ENCODE data around the gene AHI1.

AHI1 gene

DNA sequence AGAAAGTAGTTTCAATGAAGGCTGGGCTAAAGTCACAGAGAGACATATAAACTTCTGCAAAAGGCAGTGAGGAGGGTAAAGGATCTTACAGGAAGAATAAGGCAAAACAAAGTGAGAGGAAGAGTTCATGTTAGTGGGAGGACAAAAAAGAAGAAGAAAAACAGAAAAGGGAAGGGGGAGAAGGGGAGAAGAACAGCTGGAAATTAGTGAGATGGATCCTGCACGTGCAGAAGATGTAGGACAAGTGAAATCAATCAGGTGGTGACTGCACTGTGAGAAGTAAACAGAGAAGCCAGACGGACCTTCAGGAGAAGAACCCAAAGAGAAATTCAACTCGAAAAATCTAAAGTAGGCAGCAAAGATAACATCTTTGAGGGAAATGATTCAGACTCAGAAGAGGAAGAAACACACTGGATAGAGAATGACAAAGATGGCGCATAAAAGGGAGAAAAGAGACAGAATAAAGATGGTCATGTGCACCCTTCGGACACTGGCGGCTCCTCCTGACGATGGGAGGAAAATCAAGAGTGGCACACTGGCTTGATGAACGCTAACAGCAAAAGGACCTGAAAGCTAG lies 210.5 kb downstream of the AHI1 start:
- DNase-seq, result no peak

DNA sequence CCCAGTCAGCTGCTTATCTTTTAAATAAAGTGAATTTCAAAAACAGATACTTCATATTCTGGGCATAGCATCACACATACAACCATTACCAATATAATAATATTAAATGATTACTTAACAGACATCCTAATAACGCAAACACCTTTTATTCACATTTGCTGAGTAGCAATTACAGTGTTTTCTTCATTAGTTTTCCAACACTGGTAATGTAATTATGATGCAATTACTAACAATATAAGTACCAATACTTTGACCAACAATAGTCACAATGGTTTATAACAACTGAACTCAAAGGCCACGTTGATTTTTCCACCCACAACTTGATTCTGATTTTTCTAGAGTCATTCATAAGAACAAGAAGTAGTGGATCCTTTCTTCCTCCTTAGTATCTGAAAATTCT lies 212.4 kb downstream of the AHI1 start:
- no peak for DNase-seq

DNA sequence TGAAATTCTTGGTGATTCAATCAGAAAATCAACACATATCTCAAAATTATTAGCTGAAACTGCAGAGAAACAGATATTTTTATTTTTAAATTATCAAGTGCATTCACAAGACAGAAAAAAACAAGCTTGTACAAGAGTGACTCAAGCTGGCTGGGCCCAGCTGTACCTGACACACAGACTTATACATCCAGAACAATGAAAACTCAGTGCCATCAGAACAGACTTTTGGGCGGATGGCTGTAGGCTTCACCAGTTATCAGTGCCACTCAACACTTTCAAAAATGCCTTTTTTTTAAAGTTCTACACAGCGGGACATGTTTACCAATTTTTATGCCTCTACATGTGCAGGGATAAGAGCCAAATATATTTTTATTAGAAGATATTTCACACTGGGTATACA lies 213.6 kb downstream of the AHI1 start:
- no peak for DNase-seq

DNA sequence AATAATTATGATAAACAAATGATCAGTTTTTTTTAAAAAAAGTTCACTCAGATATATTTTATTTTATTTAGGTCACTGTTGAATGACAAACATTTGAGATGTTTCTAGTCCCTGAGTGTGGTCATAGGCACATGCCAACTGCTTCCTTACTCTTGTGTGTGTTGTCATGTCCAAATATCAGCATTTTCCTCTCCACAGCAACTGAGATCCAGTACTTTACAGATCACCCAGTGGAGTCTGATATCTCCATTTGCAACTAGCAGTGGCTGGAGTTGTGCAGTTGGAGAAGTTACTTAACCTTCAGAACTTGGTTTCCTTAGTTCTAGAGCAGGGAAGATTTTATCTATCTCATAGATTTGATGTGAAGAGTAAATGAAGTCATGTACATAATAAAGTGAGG lies 215.1 kb downstream of the AHI1 start:
- no peak for DNase-seq

DNA sequence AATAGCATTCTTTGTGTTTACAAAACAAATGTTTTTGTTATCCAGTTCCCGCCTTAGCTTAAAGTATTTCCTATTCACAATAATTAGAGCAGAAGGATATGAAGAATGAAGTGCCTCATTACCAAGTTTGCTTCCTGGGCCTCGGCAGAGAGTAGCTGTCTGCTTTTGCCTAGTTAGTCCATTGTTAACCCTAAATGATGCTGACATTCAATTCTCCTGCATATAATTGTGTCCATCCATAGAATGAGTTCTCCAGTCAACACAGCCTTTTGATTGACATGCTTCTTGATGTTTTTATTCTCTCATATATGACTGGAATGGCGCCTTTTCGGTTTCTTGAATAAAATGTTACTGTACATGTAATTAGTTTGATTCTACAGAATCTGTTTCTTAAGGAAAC lies 215.6 kb downstream of the AHI1 start:
- no peak for DNase-seq

DNA sequence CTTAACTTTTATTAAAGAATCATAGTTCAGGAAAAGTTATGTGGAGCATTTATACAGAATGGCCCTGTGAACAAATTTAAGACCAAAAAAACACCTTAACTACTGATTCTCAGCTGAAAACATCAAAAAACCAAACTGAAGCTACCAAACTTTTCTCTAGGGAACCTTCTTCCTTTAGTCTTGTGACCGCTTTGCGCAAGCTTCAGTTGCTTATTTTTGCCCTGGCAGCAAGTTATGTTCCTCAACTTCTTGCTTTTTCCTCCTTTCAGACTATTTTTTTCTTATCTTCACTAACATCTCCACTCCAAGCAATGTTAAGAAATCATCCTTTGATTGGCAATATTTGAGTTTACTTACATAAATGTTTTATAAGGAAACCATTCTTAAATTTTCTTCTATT lies 216.3 kb downstream of the AHI1 start:
- DNase-seq, result no peak

GRCh38 chr6:135280375-135281136 lies 217.0 kb downstream of the AHI1 start:
- no peak for DNase-seq

DNA sequence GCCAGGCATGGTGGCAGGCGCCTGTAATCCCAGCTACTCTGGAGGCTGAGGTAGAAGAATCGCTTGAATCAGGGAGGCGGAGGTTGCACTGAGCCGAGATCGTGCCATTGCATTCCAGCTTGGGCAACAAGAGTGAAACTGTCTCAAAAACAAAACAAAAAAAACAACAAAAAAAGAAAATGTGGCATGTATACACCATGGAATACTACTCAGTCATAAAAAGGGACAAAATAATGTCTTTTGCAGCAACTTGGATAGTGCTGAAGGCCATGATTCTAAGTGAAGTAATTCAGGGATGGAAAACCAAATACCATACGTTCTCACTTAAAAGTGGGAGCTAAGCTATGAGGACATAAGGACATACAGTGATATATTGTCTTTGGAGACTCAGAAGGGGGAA lies 220.1 kb downstream of the AHI1 start:
- no peak for DNase-seq

- DNase-seq, result no peak
Measured at GRCh38 chr6:135274561-135275293, 222.8 kb downstream of the AHI1 start.

- DNase-seq, result no peak
Measured at GRCh38 chr6:135271626-135272025, 225.9 kb downstream of the AHI1 start.

- DNase-seq, result no peak
Measured at GRCh38 chr6:135270676-135271536, 226.6 kb downstream of the AHI1 start.

DNA sequence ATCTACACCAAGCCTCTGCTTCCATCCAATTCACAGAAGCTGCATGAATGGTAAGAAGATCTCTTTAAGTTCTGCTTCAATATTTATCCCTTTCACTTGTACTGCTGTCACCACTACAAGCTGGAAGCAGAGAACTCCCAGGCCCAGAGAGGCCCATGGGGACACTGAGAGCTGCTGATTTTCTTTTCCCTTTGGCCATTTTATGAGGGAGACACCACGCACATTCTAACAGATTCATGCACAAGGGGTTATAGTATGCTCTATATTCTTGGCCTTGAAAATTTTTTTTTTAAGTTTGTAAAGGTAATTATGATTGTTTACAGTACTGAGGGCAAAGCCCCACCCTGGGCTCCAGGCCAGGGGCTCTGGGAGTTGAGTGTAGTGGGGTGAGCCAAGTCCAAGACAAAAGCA lies 228.1 kb downstream of the AHI1 start:
- DNase-seq, result no peak

DNA sequence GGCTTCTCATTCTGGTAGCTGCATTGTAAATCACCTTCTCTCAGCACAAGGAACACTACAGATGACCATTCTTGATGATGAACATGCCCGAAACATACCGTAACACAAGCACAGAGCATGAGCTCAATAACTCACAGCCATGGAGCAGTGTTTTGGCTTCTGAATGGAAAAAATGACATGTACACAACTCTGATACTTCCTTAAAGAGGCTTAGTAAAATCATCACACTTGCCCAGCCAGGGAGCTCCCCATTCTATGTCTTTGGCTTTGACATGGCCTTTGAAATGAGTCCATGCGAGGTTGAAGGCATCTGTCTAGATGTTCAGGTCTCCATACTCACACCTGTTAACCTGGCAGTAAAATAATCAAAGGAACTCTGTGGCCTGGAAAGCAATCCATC lies 228.8 kb downstream of the AHI1 start:
- DNase-seq, result no peak

- DNase-seq, result no peak
Measured at GRCh38 chr6:135268263-135268662, 229.3 kb downstream of the AHI1 start.

- DNase-seq, result no peak
Measured at GRCh38 chr6:135267085-135267484, 230.5 kb downstream of the AHI1 start.

DNA sequence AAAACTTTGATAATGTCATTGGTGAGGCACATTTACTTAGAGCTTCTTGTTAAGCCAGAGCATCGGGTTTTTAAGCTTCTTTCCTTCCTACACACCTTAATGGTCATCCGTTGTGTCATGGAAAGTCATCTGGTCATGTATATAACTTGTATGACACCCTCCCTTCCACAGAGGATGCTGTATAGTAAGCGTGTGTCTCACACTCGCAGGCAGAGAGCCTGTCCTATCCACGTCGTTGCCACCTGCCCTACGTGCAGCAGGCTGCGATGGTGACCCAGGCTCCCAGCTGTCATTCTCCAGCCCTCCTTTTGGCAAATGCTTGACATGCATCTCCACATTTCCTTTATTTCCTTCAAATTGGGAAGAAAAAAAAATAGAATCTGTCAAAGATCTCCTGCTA lies 230.9 kb downstream of the AHI1 start:
- no peak for DNase-seq

DNA sequence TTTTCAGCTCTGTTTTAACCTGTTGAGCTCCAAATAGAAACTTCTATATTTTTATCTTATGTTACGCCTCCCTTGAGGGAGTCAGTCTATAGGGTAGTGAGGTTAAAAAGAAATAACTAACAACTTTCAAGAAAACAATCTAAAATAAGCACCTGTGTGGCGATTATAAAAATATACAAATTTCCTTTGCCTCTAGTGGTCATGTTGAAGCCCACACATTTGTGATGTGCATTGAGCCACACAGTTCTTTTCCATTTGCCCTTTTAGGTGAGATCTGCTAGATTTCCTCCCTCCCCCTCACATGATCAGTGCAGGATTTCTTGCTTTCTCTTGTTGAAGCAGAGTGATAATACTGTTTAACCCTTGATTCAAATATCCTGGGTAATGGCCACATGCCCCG lies 232.3 kb downstream of the AHI1 start:
- DNase-seq, result no peak

- DNase-seq, result no peak
Measured at GRCh38 chr6:135261872-135262725, 235.4 kb downstream of the AHI1 start.

DNA sequence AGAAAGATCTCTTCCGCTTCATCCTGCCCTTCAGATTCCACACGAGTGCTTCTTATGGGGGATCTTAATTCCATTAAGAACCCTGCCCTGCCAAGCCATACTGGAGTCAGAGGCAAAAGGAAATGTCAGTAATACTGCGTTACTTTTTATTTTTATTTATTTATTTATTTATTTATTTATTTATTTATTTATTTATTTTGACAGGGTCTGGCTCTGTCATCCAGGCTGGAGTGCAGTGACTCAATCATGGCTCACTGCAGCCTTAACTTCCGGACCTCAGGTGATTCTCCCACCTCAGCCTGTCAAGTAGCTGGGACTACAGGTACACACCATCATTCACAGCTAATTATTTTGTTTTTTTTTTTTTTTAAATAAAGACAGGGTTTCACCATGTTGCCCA lies 236.9 kb downstream of the AHI1 start:
- no peak for DNase-seq

DNA sequence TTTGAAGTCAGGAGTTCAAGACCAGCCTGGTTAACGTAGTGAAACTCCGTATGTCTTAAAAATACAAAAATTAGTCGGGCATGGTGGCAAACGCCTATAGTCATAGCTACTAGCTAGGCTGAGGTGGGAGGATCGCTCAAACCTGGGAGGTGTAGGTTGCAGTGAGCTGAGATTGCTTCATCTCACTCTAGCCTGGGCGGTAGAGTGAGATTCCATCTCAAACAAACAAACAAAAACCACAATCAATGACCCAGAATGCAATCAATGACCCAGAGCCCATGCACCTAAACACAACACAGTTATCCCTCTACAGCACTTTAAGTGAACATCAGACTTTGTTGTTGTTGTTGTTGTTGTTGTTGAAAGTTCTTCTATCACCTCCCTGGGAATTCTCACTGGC lies 238.6 kb downstream of the AHI1 start:
- DNase-seq, result no peak

DNA sequence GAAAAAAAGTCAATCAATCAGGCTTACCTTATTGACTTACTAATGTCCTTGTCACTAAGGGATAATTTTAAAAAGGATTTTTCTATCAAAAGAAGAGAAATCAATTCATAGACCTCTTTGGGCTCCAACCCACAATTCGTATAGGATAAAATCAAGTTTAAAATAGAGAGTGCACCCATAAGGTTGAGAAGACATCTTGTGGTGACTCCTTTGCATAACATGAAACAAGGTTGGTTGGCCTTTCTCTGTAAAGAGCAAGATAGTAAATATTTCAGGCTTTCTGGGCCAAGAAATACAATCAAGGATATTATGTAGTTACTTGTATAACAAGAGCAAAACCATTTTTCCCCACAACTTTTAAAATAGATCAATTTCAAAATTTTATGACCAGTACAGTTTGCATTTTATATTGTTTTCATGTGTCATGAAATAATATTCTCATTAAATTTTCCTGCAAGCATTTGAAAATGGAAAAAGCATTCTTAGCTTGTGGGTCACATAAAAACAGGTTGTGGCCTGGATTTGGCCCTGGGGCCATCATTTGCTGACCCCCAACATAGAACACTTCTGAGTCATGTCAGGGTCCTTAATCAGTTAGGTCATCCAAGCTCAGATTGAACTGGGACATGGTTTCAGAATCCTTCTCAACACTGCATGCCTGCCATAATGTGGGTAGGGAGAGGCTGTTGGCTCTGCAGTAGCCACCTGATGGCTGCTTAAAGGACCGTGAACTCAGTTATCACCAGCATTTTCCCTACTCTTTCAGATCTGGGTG lies 239.7 kb downstream of the AHI1 start:
- no peak for DNase-seq

DNA sequence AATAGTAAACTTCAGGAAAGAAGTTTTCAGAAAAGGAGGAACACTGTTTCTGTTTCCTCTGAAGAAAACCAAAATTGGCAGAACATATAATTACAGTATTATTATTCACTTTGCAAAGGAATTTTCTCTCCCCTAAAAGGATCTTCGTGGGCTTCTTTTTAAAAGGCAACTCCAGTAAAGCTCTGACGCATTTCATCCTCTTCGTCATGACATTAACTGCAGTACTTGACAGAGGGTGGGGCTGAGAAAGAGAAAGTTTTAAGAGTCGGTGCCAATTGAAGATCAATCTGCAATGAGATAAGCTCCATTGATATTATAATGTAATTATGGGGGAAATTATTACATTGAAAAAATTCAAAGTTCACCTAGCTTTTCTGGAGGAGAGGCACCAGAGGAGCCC lies 240.7 kb downstream of the AHI1 start:
- DNase-seq, result no peak
